ENCODE results near the gene CEBPB. TPM values are rescaled to one million over a fixed set of nuclear protein-coding genes. Genes with fewer than 3 reads are reported as not detected.
"Not testable (repeated sequence)": the region's sequence is repeated elsewhere in the genome, so short reads cannot be mapped to it uniquely, and the experiment has no call there.

The CEBPB gene
- total RNA-seq, 1 donor from 2014 or later, result 11.3 TPM

GRCh38 chr20:50200482-50201104, 10.0 kb downstream of the CEBPB start:
- peaks cover 15% of the 10 kb centered on the region for H3K36me3 Mint-ChIP-seq (ENCODE audit: unreplicated experiment)
- peaks cover 2% of the 10 kb centered on the region for H3K27me3 Mint-ChIP-seq (ENCODE audit: unreplicated experiment)
- peaks cover 3% of the 10 kb centered on the region for H3K4me1 Mint-ChIP-seq (ENCODE audit: low read depth, unreplicated experiment)
- no peak for TF ChIP-seq CTCF (IDR thresholded peaks at IDR 0.05; ENCODE audit: partially characterized antibody, unreplicated experiment)
- H3K4me3 Mint-ChIP-seq (ENCODE audit: unreplicated experiment), result no peak overlapping the region
- DNase-seq, result no peak
- H3K27ac Mint-ChIP-seq (ENCODE audit: unreplicated experiment), result no peak overlapping the region
- H3K9me3 Mint-ChIP-seq (ENCODE audit: unreplicated experiment), result peaks cover 14% of the 10 kb centered on the region

GRCh38 chr20:50201710-50202109, 11.1 kb downstream of the CEBPB start:
- Mint-ChIP-seq H3K36me3 (ENCODE audit: unreplicated experiment) (peaks cover 15% of the 10 kb centered on the region), H3K9me3 (ENCODE audit: unreplicated experiment) (peaks cover 11% of the 10 kb centered on the region)
- H3K4me3 Mint-ChIP-seq (ENCODE audit: unreplicated experiment); H3K27me3 Mint-ChIP-seq (ENCODE audit: unreplicated experiment); H3K27ac Mint-ChIP-seq (ENCODE audit: unreplicated experiment); H3K4me1 Mint-ChIP-seq (ENCODE audit: low read depth, unreplicated experiment); DNase-seq: not testable (repeated sequence)

- no peak overlapping the region for H3K27ac Mint-ChIP-seq (ENCODE audit: unreplicated experiment)
- no peaks in the 10 kb centered on the region for H3K27me3 Mint-ChIP-seq (ENCODE audit: unreplicated experiment)
- no peak for DNase-seq
- H3K4me1 Mint-ChIP-seq (ENCODE audit: low read depth, unreplicated experiment), result no peaks in the 10 kb centered on the region
- TF ChIP-seq CTCF (IDR thresholded peaks at IDR 0.05; ENCODE audit: partially characterized antibody, unreplicated experiment), result no peak
- H3K9me3 Mint-ChIP-seq (ENCODE audit: unreplicated experiment), result peaks cover 11% of the 10 kb centered on the region
- H3K4me3 Mint-ChIP-seq (ENCODE audit: unreplicated experiment), result no peak overlapping the region
- H3K36me3 Mint-ChIP-seq (ENCODE audit: unreplicated experiment), result peaks cover 15% of the 10 kb centered on the region
Observed at GRCh38 chr20:50202677-50203076, 12.0 kb downstream of the CEBPB start.

- Mint-ChIP-seq H3K27ac (ENCODE audit: unreplicated experiment) (no peak overlapping the region), H3K4me1 (ENCODE audit: low read depth, unreplicated experiment) (no peaks in the 10 kb centered on the region), H3K36me3 (ENCODE audit: unreplicated experiment) (peaks cover 15% of the 10 kb centered on the region), H3K9me3 (ENCODE audit: unreplicated experiment) (peaks cover 11% of the 10 kb centered on the region), H3K27me3 (ENCODE audit: unreplicated experiment) (no peaks in the 10 kb centered on the region), H3K4me3 (ENCODE audit: unreplicated experiment) (no peak overlapping the region)
- no peak for TF ChIP-seq CTCF (IDR thresholded peaks at IDR 0.05; ENCODE audit: partially characterized antibody, unreplicated experiment)
- no peak for DNase-seq
Observed at GRCh38 chr20:50203951-50204937, 13.6 kb downstream of the CEBPB start.

- no peak overlapping the region for H3K27ac Mint-ChIP-seq (ENCODE audit: unreplicated experiment)
- no peak for DNase-seq
- H3K4me3 Mint-ChIP-seq (ENCODE audit: unreplicated experiment), result no peak overlapping the region
- H3K4me1 Mint-ChIP-seq (ENCODE audit: low read depth, unreplicated experiment), result no peaks in the 10 kb centered on the region
- H3K9me3 Mint-ChIP-seq (ENCODE audit: unreplicated experiment), result peaks cover 6% of the 10 kb centered on the region
- peaks cover 15% of the 10 kb centered on the region for H3K36me3 Mint-ChIP-seq (ENCODE audit: unreplicated experiment)
- no peak for TF ChIP-seq CTCF (IDR thresholded peaks at IDR 0.05; ENCODE audit: partially characterized antibody, unreplicated experiment)
- no peaks in the 10 kb centered on the region for H3K27me3 Mint-ChIP-seq (ENCODE audit: unreplicated experiment)
Observed at GRCh38 chr20:50207026-50207425, 16.4 kb downstream of the CEBPB start.
